Measurements from ENCODE around the gene REN. TPM values are rescaled to one million over a fixed set of nuclear protein-coding genes. Genes with fewer than 3 reads are reported as not detected.

The REN gene
- total RNA-seq, 1 donor from 2014 or later: 0.59 TPM

DNA sequence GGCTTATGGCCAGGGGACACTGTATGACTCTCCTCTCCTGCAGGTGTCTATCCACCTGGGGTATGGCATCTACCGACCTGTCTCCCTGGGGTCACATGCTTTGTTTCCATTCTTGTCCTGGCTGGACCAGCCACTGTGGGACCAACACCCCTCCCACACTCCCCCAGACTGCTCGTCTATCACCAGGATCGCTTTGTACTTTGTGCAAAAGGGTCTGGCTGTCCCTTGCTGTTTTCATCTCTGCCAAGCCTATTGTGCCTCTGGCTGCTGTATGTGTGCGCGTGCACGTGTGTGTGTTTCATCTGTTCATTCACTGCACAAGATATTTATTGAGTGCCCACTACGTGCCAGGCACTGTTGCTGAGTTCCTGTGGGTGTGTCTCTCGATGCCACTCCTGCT is 39.8 kb downstream of the REN start:
- H3K27me3 ChIP-seq (ENCODE audit: low read depth): no peaks in the 10 kb centered on the region
- ATAC-seq (no peak), DNase-seq (no peak)
- H3K4me1 ChIP-seq: peaks cover 34% of the 10 kb centered on the region
- no peak overlapping the region for H3K27ac ChIP-seq
- H3K9me3 ChIP-seq: no peaks in the 10 kb centered on the region
- H3K36me3 ChIP-seq: peaks cover 51% of the 10 kb centered on the region
- H3K4me3 ChIP-seq: no peak overlapping the region
- intact Hi-C loops (cut with DNase I): loop anchor here (5.0 kb wide), 1 partner anchor 254 kb away; no protein-coding TSS in a partner anchor
- TF ChIP-seq, protein P1, sequence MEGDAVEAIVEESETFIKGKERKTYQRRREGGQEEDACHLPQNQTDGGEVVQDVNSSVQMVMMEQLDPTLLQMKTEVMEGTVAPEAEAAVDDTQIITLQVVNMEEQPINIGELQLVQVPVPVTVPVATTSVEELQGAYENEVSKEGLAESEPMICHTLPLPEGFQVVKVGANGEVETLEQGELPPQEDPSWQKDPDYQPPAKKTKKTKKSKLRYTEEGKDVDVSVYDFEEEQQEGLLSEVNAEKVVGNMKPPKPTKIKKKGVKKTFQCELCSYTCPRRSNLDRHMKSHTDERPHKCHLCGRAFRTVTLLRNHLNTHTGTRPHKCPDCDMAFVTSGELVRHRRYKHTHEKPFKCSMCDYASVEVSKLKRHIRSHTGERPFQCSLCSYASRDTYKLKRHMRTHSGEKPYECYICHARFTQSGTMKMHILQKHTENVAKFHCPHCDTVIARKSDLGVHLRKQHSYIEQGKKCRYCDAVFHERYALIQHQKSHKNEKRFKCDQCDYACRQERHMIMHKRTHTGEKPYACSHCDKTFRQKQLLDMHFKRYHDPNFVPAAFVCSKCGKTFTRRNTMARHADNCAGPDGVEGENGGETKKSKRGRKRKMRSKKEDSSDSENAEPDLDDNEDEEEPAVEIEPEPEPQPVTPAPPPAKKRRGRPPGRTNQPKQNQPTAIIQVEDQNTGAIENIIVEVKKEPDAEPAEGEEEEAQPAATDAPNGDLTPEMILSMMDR (IDR thresholded peaks at IDR 0.05): no peak

DNA sequence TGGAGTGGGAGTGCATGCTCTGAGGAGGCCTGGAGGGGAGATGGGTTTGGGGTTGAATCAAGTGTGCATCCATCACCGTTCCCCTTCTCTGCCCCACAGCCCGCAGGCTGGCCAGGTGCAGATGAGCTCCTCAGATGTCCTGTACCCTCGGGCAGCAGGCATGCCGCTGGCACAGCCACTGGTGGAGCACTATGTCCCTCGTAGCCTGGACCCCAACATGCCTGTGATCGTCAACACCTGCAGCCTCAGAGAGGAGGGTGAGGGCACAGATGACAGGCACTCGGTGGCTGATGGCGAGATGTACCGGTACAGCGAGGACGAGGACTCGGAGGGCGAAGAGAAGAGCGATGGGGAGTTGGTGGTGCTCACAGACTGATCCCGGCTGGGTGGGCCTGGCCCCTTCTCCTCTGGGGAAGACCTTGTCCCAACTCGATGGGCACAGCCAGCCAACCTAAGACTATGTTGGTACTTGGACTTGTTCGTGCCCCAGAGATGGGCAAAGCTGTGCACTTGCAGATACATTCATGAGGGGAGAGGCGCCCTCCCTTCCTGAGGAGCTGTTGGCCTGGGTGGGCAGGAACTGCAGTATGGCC is 40.3 kb downstream of the REN start:
- DNase-seq: no peak
- TF ChIP-seq, protein P1 (IDR thresholded peaks at IDR 0.05): no peak
- peaks cover 51% of the 10 kb centered on the region for H3K36me3 ChIP-seq

DNA sequence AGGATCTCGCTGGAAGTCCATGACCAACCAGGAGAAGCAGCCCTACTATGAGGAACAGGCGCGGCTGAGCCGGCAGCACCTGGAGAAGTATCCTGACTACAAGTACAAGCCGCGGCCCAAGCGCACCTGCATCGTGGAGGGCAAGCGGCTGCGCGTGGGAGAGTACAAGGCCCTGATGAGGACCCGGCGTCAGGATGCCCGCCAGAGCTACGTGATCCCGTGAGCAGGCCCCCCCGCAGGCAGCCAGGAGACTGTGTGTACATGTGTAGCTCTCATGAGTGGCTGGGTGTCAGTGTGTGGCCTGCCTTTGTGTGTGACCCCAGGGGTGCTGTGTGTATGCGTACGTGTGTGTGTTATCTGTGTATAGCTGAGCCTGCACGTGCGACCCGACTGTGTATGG is 41.5 kb downstream of the REN start:
- H3K4me1 ChIP-seq: peaks cover 30% of the 10 kb centered on the region
- no peaks in the 10 kb centered on the region for H3K27me3 ChIP-seq (ENCODE audit: low read depth)
- TF ChIP-seq, protein P1 (IDR thresholded peaks at IDR 0.05): no peak
- ATAC-seq (no peak), DNase-seq (no peak)
- no peaks in the 10 kb centered on the region for H3K9me3 ChIP-seq
- intact Hi-C loops (cut with DNase I): loop anchor here (5.0 kb wide), 1 partner anchor 252 kb away; no protein-coding TSS in a partner anchor
- H3K27ac ChIP-seq: no peak overlapping the region
- H3K36me3 ChIP-seq: peaks cover 63% of the 10 kb centered on the region
- no peak overlapping the region for H3K4me3 ChIP-seq

More for the DNA sequence above, 40.3 kb downstream of the REN start:
- Histone ChIP-seq H3K9me3 (no peaks in the 10 kb centered on the region), H3K4me1 (peaks cover 34% of the 10 kb centered on the region), H3K27ac (no peak overlapping the region), H3K4me3 (no peak overlapping the region), H3K27me3 (ENCODE audit: low read depth) (no peaks in the 10 kb centered on the region)
- no peak for ATAC-seq
- intact Hi-C loops (cut with DNase I): loop anchor here (5.0 kb wide), 1 partner anchor 254 kb away; no protein-coding TSS in a partner anchor

DNA sequence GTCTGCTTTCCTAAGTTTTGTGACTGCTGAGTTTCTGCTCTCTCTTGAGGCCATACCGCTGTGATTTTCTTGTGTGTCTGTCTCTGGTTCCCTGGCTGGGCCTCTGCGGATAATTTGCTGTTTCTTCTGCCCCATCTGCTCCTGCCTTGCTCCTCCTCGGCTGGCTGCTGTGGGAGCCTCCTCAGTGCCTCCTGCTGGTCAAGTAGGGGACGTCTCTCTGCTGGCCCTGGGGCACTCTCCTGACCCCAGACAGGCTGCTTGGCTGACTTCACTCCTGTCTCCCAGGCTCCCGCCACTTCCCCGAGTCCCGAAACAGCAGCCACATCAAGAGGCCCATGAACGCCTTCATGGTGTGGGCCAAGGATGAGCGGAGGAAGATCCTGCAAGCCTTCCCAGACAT is 42.8 kb downstream of the REN start:
- peaks cover 18% of the 10 kb centered on the region for H3K4me1 ChIP-seq
- no peak overlapping the region for H3K27ac ChIP-seq
- no peaks in the 10 kb centered on the region for H3K9me3 ChIP-seq
- ATAC-seq: no peak
- peaks cover 75% of the 10 kb centered on the region for H3K36me3 ChIP-seq
- intact Hi-C loops (cut with DNase I): no loop called here
- TF ChIP-seq, protein P1 (IDR thresholded peaks at IDR 0.05): peak; percentile 34
- no peak overlapping the region for H3K4me3 ChIP-seq
- no peak for DNase-seq
- H3K27me3 ChIP-seq (ENCODE audit: low read depth): no peaks in the 10 kb centered on the region

DNA sequence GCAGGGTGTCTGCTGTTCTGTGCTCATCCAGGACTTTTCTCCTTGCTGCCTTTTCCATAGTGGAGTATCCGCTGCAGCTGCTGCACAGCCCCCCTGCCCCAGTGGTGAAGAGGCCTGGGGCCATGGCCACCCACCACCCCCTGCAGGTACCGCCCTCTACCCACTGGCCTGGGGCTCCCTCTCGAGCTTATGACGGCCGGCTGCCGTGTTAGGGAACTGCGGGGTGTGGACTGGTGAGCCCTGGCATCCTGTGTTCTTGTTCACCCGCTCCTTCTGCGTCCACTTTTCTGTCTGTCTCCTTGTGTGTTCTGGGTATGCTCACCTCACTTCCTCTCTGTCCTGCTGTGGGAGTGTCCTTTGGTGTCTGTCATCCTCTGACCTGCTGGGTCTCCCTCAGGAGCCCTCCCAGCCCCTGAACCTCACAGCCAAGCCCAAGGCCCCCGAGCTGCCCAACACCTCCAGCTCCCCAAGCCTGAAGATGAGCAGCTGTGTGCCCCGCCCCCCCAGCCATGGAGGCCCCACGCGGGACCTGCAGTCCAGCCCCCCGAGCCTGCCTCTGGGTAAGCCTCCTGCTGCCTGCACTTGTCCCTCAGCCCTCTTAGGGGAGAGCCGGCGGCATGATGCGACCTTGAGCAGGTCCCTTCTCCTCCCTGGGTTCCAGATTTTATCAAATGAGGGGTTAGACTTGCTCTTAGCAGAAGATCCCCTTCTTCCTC is 44.1 kb downstream of the REN start:
- intact Hi-C loops (cut with DNase I): no loop called here
- DNase-seq (no peak), ATAC-seq (no peak)
- Histone ChIP-seq H3K4me1 (peaks cover 12% of the 10 kb centered on the region), H3K36me3 (peaks cover 89% of the 10 kb centered on the region), H3K9me3 (no peaks in the 10 kb centered on the region), H3K27me3 (ENCODE audit: low read depth) (no peaks in the 10 kb centered on the region), H3K27ac (peak overlapping the region; percentile 18), H3K4me3 (no peak overlapping the region)
- TF ChIP-seq, protein P1 (IDR thresholded peaks at IDR 0.05): no peak
